ENCODE results near the gene ZMYND15.

- TF ChIP-seq CTCF (IDR thresholded peaks at IDR 0.05 in 2 of 3, conservative IDR thresholded peaks at IDR 0.05 in 1 of 3; ENCODE audit: borderline replicate concordance in 1 of 3, insufficient read depth in 1 of 3, low read depth in 2 of 3, low read length in 2 of 3) = no peak
- TF ChIP-seq POLR2A (IDR thresholded peaks at IDR 0.05; ENCODE audit: borderline replicate concordance, extremely low read depth, insufficient read depth, insufficient read length) = no peak
- TF ChIP-seq EZH2 (IDR thresholded peaks at IDR 0.05) = no peak
- no peak for TF ChIP-seq TCF7L2 (IDR thresholded peaks at IDR 0.05; ENCODE audit: borderline replicate concordance, extremely low read depth, insufficient read depth, insufficient read length)
- TF ChIP-seq REST (IDR thresholded peaks at IDR 0.05; ENCODE audit: low read depth) = no peak
- no peak for TF ChIP-seq SRF (IDR thresholded peaks at IDR 0.05; ENCODE audit: low read depth)
- TF ChIP-seq MAX (IDR thresholded peaks at IDR 0.05) = no peak
- TF ChIP-seq ZNF274 (IDR thresholded peaks at IDR 0.05; ENCODE audit: low read depth, low read length) = no peak
Observed at GRCh38 chr17:4715063-4715744, 24.4 kb upstream of the ZMYND15 start.
